HG02870 (cell line): Measurements from ENCODE around the gene PLA2G5.
"Not testable (repeated sequence)": the region's sequence is repeated elsewhere in the genome, so short reads cannot be mapped to it uniquely, and the experiment has no call there.

Experiments used
- ATAC-seq: cut with Tn5 transposase; IDR thresholded peaks from one replicate; pipeline ENCODE4 v1.9.1; 2021; ENCODE audit warnings: mild to moderate bottlenecking, moderate library complexity; ENCODE audit not compliant: unreplicated experiment

PLA2G5 gene

DNA sequence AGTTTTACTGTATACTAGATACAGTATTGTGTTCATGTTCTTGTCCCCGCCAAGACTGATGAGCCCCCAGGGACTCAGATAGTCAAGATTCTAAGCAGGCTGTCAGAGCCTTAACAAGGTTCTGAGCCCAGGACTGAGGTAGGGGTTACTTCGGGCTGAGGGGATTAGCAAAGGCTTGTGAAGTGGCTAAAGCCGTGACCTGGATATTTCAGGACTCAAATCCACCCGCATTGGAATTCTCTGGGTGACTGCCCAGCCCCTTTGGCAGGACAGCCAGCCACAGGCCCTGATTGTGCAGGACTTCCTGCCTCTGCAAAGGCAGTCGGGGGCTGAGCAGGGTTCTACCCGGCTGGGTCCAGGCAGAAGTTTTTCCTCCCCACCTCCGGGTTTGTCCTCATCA, at the start of gene PLA2G5:
Gene PLA2G5, plus strand, starts transcription at position 321 of the 400 bp plus-strand sequence. CDS start 14,637 bp downstream, outside the sequence.
- no peak for ATAC-seq

- ATAC-seq: no peak
These were observed 41.9 kb upstream of the PLA2G5 start for GRCh38 chr1:20028125-20028524.

DNA sequence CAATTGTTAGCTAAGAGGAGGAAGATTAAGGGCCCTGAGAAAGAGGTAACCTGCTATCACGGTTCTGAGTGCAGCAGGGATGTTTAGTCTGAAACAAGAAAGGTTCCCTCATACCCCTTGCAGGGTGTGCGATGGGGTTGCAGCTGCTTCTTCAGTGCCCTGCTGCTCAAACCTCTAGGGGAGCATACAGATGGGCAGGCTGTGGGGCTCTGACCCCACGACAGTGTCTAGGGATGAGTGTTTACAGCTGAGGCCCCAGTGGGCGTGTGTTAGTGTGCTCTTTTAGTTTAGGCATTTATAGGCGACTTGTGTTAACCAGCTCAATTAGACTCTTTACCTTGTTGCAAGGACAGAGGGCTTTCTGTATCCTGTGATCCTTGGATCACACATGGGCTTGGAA, 41.3 kb upstream of the PLA2G5 start:
- no peak for ATAC-seq

- ATAC-seq: no peak
These were observed 40.6 kb upstream of the PLA2G5 start for GRCh38 chr1:20029178-20029912.

DNA sequence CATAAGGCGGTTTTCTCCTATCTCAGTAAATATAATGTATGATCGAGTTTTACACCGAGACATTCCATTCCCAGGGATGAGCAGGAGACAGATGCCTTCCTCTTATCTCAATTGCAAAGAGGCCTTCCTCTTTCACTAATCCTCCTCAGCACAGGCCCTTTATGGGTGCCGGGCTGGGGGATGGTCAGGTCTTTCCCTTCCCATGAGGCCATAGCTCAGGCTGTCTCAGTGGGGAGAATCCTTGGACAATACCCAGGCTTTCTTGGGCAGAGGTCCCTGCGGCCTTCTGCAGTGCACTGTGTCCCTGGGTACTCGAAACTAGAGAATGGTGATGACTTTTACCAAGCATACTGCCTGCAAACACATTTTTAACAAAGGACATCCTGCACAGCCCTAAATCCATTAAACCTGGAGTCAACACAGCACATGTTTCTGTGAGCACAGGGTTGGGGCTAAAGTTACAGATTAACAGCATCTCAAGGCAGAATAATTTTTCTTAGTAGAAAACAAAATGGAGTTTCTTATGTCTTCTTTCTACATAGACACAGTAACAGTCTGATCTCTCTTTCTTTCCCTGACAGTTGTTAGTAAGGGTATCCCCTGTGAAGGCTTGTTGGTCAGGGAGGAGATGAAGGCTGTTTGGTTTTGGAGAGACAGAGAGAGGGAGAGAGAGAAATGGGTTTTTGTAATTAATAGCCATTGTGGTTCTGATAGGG, 39.4 kb upstream of the PLA2G5 start:
- not testable (repeated sequence) for ATAC-seq

GRCh38 chr1:20031161-20031560, 38.8 kb upstream of the PLA2G5 start:
- no peak for ATAC-seq

- no peak for ATAC-seq
These were observed 38.2 kb upstream of the PLA2G5 start for GRCh38 chr1:20031836-20032235.

DNA sequence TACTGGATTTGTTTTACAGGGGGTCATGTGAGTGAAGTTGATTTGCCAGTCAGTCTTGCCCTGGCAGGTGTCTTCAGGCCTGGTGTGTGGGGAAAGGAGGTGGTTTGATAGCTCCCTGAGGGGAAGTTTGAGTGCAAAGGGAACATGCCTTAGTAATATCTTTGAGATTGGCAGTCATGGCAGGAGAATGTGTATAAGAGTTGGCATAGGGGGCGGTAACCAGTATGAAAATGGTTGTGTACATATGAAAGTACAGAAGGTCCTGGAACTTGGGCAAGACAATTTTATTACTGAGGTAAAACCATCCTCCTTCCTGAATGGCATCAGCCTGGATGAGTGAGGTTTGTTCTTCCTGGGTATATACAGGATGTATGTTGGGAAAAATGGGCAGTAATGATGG, 37.6 kb upstream of the PLA2G5 start:
- no peak for ATAC-seq

- no peak for ATAC-seq
These were observed 36.6 kb upstream of the PLA2G5 start for GRCh38 chr1:20033420-20033819.

DNA sequence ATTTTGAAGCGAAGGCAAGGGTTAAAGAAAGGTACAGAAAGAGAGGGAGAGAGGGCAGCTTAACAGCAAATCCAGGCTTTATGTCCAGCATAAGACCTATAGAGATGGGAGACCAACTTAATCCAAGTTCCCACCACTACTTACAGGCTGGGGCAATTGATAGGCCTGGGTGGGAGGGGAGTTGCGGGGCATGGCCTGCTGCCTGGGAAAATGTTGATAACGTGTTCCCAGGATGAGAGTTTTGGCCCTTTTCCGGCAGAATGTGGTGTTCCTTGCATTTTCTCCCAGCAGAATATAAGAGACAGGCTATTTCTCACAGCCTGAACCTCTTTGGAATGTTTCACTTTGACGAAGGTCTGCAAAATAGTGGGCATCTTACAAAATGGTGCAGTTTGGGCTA, 34.9 kb upstream of the PLA2G5 start:
- no peak for ATAC-seq

GRCh38 chr1:20037877-20038276, 32.1 kb upstream of the PLA2G5 start:
- ATAC-seq: no peak

DNA sequence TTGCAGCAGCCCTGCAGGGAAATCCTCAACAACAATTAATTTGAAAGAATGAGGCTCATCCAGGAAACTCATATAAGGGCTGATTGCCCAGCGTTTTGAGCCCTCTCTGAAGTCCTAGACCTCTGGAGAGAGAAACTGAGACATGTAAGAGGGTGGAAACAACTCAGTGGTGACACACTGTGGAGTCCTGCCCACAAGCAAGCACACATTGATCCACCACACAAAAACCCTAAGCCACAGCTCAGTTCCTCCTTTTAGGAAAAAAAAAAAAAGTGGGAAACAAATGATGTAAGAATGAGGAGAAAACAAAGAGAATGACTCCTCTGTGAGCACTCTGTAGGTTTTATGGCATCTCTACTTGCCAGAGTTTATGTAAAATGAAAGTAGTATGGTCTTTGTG, 22.9 kb upstream of the PLA2G5 start:
- ATAC-seq: no peak

GRCh38 chr1:20048563-20048962, 21.4 kb upstream of the PLA2G5 start:
- ATAC-seq: no peak

DNA sequence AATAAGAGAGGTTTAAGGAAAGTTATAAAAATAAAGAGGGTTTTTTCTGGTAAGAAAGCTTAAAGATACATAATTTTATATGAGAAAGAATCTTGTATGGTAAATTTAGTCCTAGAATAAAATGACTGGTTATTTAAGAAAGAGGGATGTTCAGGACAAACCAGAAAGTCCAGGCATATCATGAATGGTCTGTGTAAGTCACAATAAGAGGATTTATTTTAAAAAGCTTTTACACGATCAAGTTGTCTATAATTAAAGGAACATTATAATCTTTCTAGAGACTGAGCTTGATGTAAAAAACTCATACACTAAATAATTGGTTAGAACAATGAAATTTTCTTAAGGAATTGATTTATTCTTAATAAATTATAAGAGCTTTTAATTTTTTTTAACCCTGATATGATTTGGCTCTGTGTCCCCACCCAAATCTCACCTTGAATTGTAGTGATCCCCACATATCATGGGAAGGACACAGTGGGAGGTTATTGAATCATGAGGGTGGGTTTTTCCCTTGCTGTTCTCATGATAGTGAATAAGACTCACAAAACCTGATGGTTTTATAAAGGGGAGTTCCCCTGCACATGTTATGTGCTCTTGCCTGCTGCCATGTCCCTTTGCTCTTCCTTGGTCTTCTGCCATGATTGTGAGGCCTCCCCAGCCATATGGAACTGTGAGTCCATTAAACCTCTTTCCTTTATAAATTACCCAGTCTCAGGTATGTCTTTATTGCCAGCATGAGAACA, 20.8 kb upstream of the PLA2G5 start:
- ATAC-seq: not testable (repeated sequence)

DNA sequence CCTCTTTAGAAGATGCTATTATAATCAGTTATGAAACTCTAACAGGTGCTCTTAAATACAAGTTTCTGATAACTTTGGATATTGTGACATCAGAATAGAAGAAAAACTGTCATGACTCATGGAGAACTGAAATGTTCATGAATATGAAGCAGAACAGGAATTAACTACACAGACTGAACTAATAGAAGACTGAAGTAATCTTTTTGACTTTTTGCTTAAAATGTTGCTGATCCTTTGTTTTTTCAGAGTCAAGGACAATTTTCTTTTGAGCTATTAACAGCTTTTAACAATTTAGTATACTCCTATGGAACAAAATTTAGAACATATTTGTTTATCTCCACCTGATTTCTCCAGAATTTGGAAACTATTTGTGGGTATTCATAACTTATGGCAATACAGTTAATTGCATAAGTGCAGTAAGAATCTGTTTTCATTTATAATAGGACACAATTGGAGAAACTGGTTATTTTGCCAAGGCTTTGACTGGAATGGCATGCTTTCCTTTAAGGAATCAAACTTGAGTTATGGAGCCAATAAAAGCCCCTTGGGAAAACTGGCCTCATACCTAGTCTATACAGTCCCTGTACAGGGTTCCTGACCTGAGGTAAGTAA, 18.7 kb upstream of the PLA2G5 start:
- no peak for ATAC-seq

DNA sequence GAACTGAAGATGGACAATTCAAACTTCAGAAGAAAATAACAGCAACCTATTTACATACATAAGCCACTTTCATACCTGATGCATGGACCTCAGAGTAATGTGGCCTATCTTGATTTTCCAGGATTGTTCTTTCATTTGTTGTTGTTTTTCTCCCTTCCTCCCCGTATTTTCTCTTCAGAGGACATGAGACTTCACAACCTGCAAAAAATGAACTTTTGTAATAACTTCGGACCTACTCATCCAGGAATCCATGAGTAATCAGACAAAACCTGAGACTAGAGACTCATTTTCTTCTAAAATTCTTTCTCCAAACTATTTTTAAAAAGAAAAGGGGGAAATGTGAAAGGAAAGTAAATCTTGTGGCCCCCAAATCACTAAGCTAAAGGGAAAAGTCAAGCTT, 17.6 kb upstream of the PLA2G5 start:
- ATAC-seq: no peak

DNA sequence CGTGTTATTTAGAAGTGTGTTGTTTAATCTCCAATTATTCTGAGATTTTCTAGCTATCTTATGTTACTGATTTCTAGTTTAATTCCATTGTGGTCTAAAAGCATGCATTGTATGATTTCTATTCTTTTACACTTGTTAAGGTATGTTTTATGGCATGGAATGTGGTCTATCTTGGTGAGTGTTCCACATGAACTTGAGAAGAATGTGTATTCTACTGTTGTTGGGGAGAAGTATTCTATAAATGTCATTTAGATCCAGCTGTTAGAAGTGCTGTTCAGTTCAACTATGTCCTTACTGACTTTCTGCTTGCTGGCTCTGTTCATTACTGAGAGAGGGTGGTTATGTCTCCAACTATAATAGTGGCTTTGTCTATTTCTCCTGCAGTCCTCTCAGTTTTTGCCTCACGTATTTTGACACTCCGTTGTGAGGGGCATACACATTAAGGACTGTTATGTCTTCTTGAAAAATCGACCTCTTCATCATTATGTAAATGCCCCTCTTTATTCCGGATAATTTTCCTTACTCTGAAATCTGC, 12.0 kb upstream of the PLA2G5 start:
- ATAC-seq: no peak

GRCh38 chr1:20058531-20058930, 11.5 kb upstream of the PLA2G5 start:
- ATAC-seq: no peak

- no peak for ATAC-seq
These were observed 10.1 kb upstream of the PLA2G5 start for GRCh38 chr1:20059847-20060246.

DNA sequence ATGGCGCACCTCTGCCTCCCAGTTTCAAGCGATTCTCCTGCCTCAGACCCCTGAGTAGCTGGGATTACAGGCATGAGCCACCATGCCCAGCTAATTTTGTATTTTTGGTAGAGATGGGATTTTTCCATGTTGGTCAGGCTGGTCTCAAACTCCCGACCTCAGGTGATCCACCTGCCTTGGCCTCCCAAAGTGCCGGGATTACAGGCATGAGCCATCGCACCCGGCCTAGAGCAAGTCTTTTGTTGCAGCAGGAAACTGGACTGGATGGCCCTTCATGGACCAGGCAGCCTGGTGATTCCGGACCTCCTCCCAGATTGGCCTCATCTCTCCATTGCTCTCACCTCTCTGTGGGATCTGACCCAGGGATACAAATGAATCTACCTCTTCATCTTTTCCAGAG, 9.2 kb upstream of the PLA2G5 start:
- not testable (repeated sequence) for ATAC-seq

DNA sequence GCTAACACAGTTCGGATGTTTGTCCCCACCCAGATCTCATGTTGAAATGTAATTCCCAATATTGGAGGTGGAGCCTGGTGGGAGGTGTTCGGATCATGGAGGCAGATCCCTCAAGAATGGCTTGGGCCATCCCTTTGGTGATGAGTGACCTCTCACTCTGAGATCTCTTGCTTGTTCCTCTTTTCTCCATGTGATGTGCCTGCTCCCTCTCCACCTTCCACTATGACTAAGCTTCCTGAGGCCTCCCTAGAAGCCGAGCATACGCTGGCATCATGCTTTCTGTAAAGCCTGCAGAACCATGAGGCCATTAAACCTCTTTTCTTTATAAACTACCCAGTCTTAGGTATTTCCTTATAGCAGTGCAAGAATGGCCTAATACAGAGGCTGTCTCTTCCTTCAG, 8.1 kb upstream of the PLA2G5 start:
- no peak for ATAC-seq
